ENCODE measurements around the gene VPS37B. TPM values are rescaled to one million over a fixed set of nuclear protein-coding genes. Genes with fewer than 3 reads are reported as not detected.

VPS37B gene
- total RNA-seq, 4 donors from 2014 or later, result 35.6 to 66.1 (median 63.5) TPM

DNA sequence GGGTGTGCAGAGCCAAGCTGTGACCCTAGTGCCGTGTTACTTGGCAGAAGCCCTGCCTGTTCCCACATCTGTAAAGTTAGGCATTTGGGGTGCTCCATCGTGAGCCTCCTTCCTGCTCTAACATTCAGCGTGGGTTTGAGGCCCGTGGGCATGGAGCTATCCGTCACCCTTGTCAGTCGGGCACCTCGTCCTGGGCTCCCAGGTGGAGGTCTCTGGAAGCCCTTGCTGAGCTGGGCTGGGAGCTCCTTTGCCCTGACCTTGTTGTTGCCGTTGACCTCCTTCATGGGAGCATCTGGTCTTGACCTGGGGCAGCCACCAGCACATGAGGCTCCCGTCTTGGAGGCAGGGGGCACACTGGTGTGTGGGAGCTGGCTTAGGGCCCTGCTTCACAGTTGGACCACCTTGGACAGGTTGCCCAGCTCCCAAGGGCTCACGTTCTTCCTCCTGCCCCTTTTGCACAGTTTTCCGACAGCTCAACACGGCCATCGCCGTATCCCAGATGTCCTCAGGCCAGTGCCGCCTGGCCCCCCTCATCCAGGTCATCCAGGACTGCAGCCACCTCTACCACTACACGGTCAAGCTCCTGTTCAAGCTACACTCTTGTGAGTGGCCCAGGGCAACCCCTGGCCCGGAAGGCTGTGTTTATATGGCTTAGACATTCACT is 42.2 kb downstream of the VPS37B start:
- DNase-seq, result no peak
- Histone ChIP-seq H3K36me3 (peaks cover 0 to 19% of the 10 kb centered on the region in 2 donors), H3K9me3 (no peaks in the 10 kb centered on the region), H3K4me3 (replicated peaks in 1 of 3) (no peak overlapping the region), H3K27me3 (no peaks in the 10 kb centered on the region), H3K4me1 (peaks cover 32 to 46% of the 10 kb centered on the region in 2 donors), H3K27ac (peak overlapping the region in 2 of 3 donors; percentile 38 to 88)
- no peak for TF ChIP-seq POLR2A (IDR thresholded peaks at IDR 0.05)
- TF ChIP-seq, protein P1, sequence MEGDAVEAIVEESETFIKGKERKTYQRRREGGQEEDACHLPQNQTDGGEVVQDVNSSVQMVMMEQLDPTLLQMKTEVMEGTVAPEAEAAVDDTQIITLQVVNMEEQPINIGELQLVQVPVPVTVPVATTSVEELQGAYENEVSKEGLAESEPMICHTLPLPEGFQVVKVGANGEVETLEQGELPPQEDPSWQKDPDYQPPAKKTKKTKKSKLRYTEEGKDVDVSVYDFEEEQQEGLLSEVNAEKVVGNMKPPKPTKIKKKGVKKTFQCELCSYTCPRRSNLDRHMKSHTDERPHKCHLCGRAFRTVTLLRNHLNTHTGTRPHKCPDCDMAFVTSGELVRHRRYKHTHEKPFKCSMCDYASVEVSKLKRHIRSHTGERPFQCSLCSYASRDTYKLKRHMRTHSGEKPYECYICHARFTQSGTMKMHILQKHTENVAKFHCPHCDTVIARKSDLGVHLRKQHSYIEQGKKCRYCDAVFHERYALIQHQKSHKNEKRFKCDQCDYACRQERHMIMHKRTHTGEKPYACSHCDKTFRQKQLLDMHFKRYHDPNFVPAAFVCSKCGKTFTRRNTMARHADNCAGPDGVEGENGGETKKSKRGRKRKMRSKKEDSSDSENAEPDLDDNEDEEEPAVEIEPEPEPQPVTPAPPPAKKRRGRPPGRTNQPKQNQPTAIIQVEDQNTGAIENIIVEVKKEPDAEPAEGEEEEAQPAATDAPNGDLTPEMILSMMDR (IDR thresholded peaks at IDR 0.05), result no peak
- WGBS, 2 donors, result 89 to 92% methylated on average over 14 to 16 of the region's 17 CpGs
- intact Hi-C loops (cut with DNase I), result no loop called here

DNA sequence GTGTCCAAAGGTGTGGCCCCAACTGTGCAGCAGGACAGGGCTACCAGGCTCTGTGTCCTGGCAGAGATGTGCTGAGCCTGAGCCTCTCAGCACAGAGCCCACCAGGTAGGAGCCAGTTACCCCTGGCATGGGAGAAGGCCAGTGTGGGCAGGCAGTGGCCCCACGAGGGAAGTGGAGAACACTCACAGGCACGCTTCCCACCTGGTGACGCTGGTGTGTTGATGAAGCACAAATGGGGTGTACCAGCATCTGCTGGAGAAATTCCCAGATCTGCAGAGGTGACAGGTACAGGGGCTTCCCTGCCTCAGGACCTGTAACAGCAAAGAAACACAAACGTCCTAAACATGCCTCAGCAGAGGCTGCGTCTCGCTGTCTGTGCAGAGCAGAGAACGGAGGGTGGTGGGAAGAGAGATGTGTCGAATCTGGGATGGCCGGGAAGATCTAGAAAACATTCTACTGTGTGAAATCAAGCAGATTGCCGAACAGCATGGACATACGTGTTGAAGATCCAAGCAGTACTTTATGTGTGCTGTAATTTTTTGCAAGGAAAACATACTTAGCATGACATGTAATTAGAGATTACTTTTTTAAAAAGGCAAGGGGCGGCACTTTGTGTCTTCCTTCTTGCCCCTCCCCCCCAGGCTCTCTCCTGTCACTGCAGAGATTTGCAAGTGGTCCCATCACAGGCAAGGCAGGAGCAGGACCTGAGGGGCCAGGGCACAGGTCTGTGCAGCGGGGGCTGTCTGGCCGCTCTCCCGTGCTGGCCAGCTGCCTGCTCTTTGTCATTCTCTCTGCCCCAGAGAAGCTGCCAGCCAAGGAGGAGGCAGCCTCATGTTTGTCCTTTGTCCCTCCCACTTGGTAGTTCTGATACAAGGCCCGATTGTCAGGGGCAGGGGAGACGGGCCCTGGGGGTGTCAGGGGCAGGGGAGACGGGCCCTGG is 43.3 kb downstream of the VPS37B start:
- Histone ChIP-seq H3K9me3 (no peaks in the 10 kb centered on the region), H3K4me3 (replicated peaks in 1 of 3) (no peak overlapping the region), H3K4me1 (peaks cover 32 to 46% of the 10 kb centered on the region in 2 donors), H3K36me3 (peaks cover 0 to 19% of the 10 kb centered on the region in 2 donors), H3K27ac (peak overlapping the region; percentile 81 to 88 (median 88)), H3K27me3 (no peaks in the 10 kb centered on the region)
- no peak for TF ChIP-seq POLR2A (IDR thresholded peaks at IDR 0.05)
- TF ChIP-seq, protein P1 (IDR thresholded peaks at IDR 0.05), result no peak
- peak; percentile 75 to 81 for DNase-seq
- WGBS, 2 donors, result 37 to 53% methylated on average over 14 to 15 of the region's 18 CpGs
- intact Hi-C loops (cut with DNase I), result no loop called here

- intact Hi-C loops (cut with DNase I), result no loop called here
- DNase-seq, result peak; percentile 85
- H3K36me3 ChIP-seq, result peaks cover 0 to 12% of the 10 kb centered on the region in 2 donors
- TF ChIP-seq, protein P1 (IDR thresholded peaks at IDR 0.05), result no peak
- TF ChIP-seq POLR2A (IDR thresholded peaks at IDR 0.05), result peak in 1 of 2 donors; percentile 36
- no peaks in the 10 kb centered on the region for H3K27me3 ChIP-seq
- H3K4me3 ChIP-seq (replicated peaks in 1 of 3), result no peak overlapping the region
- H3K4me1 ChIP-seq, result peaks cover 32 to 46% of the 10 kb centered on the region in 2 donors
- no peaks in the 10 kb centered on the region for H3K9me3 ChIP-seq
- H3K27ac ChIP-seq, result peak overlapping the region; percentile 81 to 88 (median 88)
- 35 to 36% methylated on average over 5 of the region's 5 CpGs for WGBS, 2 donors
Measured at GRCh38 chr12:122851820-122852219, 44.1 kb downstream of the VPS37B start.

GRCh38 chr12:122850695-122851350 is 45.1 kb downstream of the VPS37B start:
- intact Hi-C loops (cut with DNase I), result no loop called here
- Histone ChIP-seq H3K36me3 (peaks cover 0 to 4% of the 10 kb centered on the region in 2 donors), H3K27me3 (no peaks in the 10 kb centered on the region), H3K9me3 (no peaks in the 10 kb centered on the region), H3K4me1 (peaks cover 32 to 51% of the 10 kb centered on the region in 2 donors), H3K27ac (peak overlapping the region; percentile 81 to 88 (median 88)), H3K4me3 (replicated peaks in 1 of 3) (no peak overlapping the region)
- no peak for TF ChIP-seq POLR2A (IDR thresholded peaks at IDR 0.05)
- TF ChIP-seq, protein P1 (IDR thresholded peaks at IDR 0.05), result no peak
- peak in 1 of 2 donors; percentile 5 for DNase-seq
- 88 to 90% methylated on average over 22 of the region's 27 CpGs for WGBS, 2 donors
